Caco-2 (cell line): ENCODE results near the gene SDR9C7. TPM values are rescaled to one million over a fixed set of nuclear protein-coding genes. Genes with fewer than 3 reads are reported as not detected.
"Not testable (repeated sequence)": the region's sequence is repeated elsewhere in the genome, so short reads cannot be mapped to it uniquely, and the experiment has no call there.

ENCODE experiments used
- BruUV-seq: library from RNA; stranded (reverse); fragments of 400-500 nt; replicated peaks from 2 replicates; lab custom pipeline; 2021; lab: Mats Ljungman, UMichigan
- CTCF ChIA-PET: fragments of 300-600 bp; sonication (Branson Sonifier 250); formaldehyde crosslinking; loops from one replicate; lab custom pipeline; 2022; ENCODE audit warnings: antibody characterized with exemption; lab: Charles Lee
- POLR2A ChIA-PET: fragments of 300-600 bp; sonication (Branson Sonifier 250); formaldehyde crosslinking; loops from one replicate; lab custom pipeline; 2022; ENCODE audit warnings: antibody characterized with exemption; lab: Charles Lee
- DNase-seq, 2 experiments: peaks; one replicate each; pipeline versions ENCODE4 v3.0.0 to v3.0.0-alpha.2; 2020 to 2022
- H3K27me3 ChIP-seq: replicated peaks from 2 replicates; pipeline ENCODE4 v1.6.0; 2011; ENCODE audit warnings: low read length; ENCODE audit not compliant: control insufficient read depth, insufficient read depth
- H3K36me3 ChIP-seq: 2 replicates; pipeline ENCODE4 v1.5.1; 2011; ENCODE audit warnings: low read length; ENCODE audit not compliant: control insufficient read depth, insufficient read depth
- H3K4me1 ChIP-seq: fragments of 250-450 bp; sonication (Bioruptor Pico); 2 replicates; pipeline ENCODE4 v1.5.1; 2020; ENCODE audit warnings: mild to moderate bottlenecking
- H3K4me3 ChIP-seq: 2 replicates; pipeline ENCODE4 v1.5.1; 2011; ENCODE audit warnings: low read depth, mild to moderate bottlenecking, control low read depth, low read length
- H3K9me3 ChIP-seq: fragments of 250-450 bp; sonication (Bioruptor Pico); 2 replicates; pipeline ENCODE4 v1.5.1; 2020; ENCODE audit warnings: mild to moderate bottlenecking, moderate library complexity
- H3K27ac Mint-ChIP-seq: one replicate; pipeline ENCODE4 v1.8.0; 2022; ENCODE audit warnings: mixed read lengths; ENCODE audit not compliant: unreplicated experiment
- H3K27me3 Mint-ChIP-seq: one replicate; pipeline ENCODE4 v1.8.0; 2022; ENCODE audit warnings: mixed read lengths; ENCODE audit not compliant: insufficient read depth, unreplicated experiment
- H3K36me3 Mint-ChIP-seq: one replicate; pipeline ENCODE4 v1.8.0; 2022; ENCODE audit warnings: mild to moderate bottlenecking, mixed read lengths; ENCODE audit not compliant: insufficient read depth, unreplicated experiment
- H3K4me1 Mint-ChIP-seq: one replicate; pipeline ENCODE4 v1.8.0; 2022; ENCODE audit warnings: low read depth, mixed read lengths; ENCODE audit not compliant: unreplicated experiment
- H3K4me3 Mint-ChIP-seq: one replicate; pipeline ENCODE4 v1.8.0; 2022; ENCODE audit warnings: mild to moderate bottlenecking, moderate library complexity, mixed read lengths; ENCODE audit not compliant: unreplicated experiment
- H3K9me3 Mint-ChIP-seq: one replicate; pipeline ENCODE4 v1.8.0; 2022; ENCODE audit warnings: mixed read lengths; ENCODE audit not compliant: unreplicated experiment
- intact Hi-C: fragments of 100-400 bp; cut with micrococcal nuclease; formaldehyde crosslinking; loops from one replicate; pipeline ENCODE4 v1.10.0; 2022; ENCODE audit not compliant: unreplicated experiment
- total RNA-seq: library from RNA; stranded (reverse); gene quantifications from 2 replicates; pipeline ENCODE4 v1.2.3, GENCODE V29; 2022
- TF ChIP-seq, protein P1 (sequence below), 2 experiments: fragments of 200-600 bp in 1 of 2; IDR thresholded peaks; 1 replicate in 1 of 2; 2 replicates in 1 of 2; pipeline versions ENCODE4 v1.5.1 to v1.8.0; 2011 to 2022; ENCODE audit warnings: antibody characterized with exemption in 1 of 2, control low read depth in 1 of 2, inconsistent platforms in 1 of 2, low read depth in 1 of 2, low read length in 1 of 2, mild to moderate bottlenecking in 1 of 2, moderate library complexity in 1 of 2; ENCODE audit not compliant: insufficient read depth in 1 of 2, severe bottlenecking in 1 of 2, unreplicated experiment in 1 of 2

SDR9C7 gene
- total RNA-seq, 1 experiment from 2014 or later, result not detected

DNA sequence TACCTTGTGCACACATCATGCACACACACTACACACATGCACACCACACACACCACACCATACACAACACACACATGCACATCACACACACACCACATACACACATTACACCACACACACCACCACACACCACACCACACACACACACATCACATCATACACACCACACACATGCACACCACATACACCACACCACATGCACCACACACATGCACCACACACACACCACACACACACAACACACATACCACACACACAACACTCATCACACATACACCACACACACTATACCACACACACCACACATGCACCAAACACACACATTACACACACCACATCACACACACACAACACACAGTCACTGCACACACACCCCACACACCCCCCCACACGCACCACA lies 38.1 kb downstream of the SDR9C7 start:
- DNase-seq, result no peak
- TF ChIP-seq, protein P1, sequence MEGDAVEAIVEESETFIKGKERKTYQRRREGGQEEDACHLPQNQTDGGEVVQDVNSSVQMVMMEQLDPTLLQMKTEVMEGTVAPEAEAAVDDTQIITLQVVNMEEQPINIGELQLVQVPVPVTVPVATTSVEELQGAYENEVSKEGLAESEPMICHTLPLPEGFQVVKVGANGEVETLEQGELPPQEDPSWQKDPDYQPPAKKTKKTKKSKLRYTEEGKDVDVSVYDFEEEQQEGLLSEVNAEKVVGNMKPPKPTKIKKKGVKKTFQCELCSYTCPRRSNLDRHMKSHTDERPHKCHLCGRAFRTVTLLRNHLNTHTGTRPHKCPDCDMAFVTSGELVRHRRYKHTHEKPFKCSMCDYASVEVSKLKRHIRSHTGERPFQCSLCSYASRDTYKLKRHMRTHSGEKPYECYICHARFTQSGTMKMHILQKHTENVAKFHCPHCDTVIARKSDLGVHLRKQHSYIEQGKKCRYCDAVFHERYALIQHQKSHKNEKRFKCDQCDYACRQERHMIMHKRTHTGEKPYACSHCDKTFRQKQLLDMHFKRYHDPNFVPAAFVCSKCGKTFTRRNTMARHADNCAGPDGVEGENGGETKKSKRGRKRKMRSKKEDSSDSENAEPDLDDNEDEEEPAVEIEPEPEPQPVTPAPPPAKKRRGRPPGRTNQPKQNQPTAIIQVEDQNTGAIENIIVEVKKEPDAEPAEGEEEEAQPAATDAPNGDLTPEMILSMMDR (IDR thresholded peaks at IDR 0.05; ENCODE audit: insufficient read depth in 1 of 2, low read depth in 1 of 2, low read length in 1 of 2, severe bottlenecking in 1 of 2, unreplicated experiment in 1 of 2), result no peak
- no peak overlapping the region for H3K4me3 ChIP-seq
- H3K36me3 ChIP-seq, result no peaks in the 10 kb centered on the region
- no TSS peak for BruUV-seq
- ChIA-PET POLR2A (no interaction called here), CTCF (no interaction called here)
- Mint-ChIP-seq H3K4me1 (no peaks in the 10 kb centered on the region), H3K27me3 (no peaks in the 10 kb centered on the region), H3K36me3 (no peaks in the 10 kb centered on the region), H3K27ac (no peak overlapping the region), H3K4me3 (no peak overlapping the region), H3K9me3 (peaks cover 13% of the 10 kb centered on the region)
- H3K27me3 ChIP-seq, result no peaks in the 10 kb centered on the region
- no peaks in the 10 kb centered on the region for H3K4me1 ChIP-seq
- intact Hi-C loops, result no loop called here
- H3K9me3 ChIP-seq, result peaks cover 10% of the 10 kb centered on the region

DNA sequence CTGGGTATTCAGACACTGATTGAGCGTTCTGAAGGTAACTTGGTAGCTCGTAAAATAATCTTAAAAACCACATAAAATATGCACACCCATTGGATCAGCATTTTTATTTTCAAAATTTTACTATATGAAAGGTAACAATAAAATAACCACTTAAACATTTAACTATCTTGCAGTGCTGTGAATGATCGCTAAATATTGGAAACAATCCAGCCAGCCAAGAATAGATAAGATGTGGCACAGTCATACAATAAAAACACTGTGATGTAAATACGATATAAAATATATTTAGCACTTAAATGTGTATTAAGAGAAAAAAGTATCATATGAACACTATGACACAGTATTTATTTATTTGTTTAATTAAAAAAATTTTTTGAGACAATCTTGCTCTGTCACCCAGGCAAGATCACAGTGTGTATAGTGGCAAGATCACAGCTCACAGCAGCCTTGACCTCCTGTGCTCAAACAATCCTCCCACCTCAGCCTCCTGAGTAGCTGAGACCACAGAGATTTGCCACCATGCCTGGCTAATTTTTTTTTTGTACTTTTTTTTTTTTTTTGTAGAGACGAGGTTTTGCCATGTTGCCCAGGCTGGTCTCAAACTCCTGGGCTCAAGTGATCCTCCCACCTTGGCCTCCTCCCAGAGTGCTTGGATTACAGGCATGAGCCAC lies 39.4 kb downstream of the SDR9C7 start:
- no peaks in the 10 kb centered on the region for H3K36me3 Mint-ChIP-seq
- TF ChIP-seq, protein P1 (IDR thresholded peaks at IDR 0.05; ENCODE audit: insufficient read depth in 1 of 2, low read depth in 1 of 2, low read length in 1 of 2, severe bottlenecking in 1 of 2, unreplicated experiment in 1 of 2), result no peak
- H3K4me1 Mint-ChIP-seq, result no peaks in the 10 kb centered on the region
- Histone ChIP-seq H3K27me3 (no peaks in the 10 kb centered on the region), H3K4me1 (no peaks in the 10 kb centered on the region), H3K9me3 (no peaks in the 10 kb centered on the region), H3K36me3 (no peaks in the 10 kb centered on the region), H3K4me3 (no peak overlapping the region)
- peaks cover 4% of the 10 kb centered on the region for H3K27me3 Mint-ChIP-seq
- peaks cover 11% of the 10 kb centered on the region for H3K9me3 Mint-ChIP-seq
- no peak overlapping the region for H3K4me3 Mint-ChIP-seq
- POLR2A ChIA-PET, result no interaction called here
- DNase-seq, result no peak
- H3K27ac Mint-ChIP-seq, result no peak overlapping the region
- no TSS peak for BruUV-seq
- intact Hi-C loops, result no loop called here
- CTCF ChIA-PET, result no interaction called here

DNA sequence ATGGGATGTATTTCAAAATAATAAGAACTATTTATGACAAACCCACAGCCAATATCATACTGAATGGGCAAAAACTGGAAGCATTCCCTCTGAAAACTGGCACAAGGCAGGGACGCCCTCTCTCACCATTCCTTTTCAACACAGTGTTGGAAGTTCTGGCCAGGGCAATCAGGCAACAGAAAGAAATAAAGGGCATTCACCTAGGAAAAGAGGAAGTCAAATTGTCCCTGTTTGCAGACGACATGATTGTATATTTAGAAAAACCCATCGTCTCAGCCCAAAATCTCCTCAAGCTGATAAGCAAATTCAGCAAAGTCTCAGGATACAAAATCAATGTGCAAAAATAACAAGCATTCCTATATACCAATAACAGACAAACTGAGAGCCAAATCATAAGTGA lies 42.3 kb downstream of the SDR9C7 start:
- H3K4me1 ChIP-seq, BruUV-seq, H3K9me3 ChIP-seq, H3K4me3 Mint-ChIP-seq, H3K4me3 ChIP-seq, H3K4me1 Mint-ChIP-seq, POLR2A ChIA-PET, H3K27me3 ChIP-seq, H3K36me3 ChIP-seq, intact Hi-C loops, DNase-seq, H3K36me3 Mint-ChIP-seq, H3K27ac Mint-ChIP-seq, CTCF ChIA-PET: not testable (repeated sequence)
- Mint-ChIP-seq H3K27me3 (peaks cover 13% of the 10 kb centered on the region), H3K9me3 (peaks cover 19% of the 10 kb centered on the region)
